ENCODE measurements around the gene ZNF860.

ZNF860 gene

GRCh38 chr3:32017286-32017685, 35.7 kb downstream of the ZNF860 start:
- Histone ChIP-seq H3K4me3 (ENCODE audit: low read depth, low read length) (no peak overlapping the region), H3K9ac (ENCODE audit: low read depth, low read length) (no peak overlapping the region), H3K27me3 (ENCODE audit: control insufficient read depth, insufficient read depth, low read length) (no peaks in the 10 kb centered on the region), H3K36me3 (ENCODE audit: control insufficient read depth, insufficient read depth, low read length) (no peaks in the 10 kb centered on the region), H3K9me3 (ENCODE audit: control insufficient read depth, insufficient read depth, low read length) (no peaks in the 10 kb centered on the region), H3K27ac (ENCODE audit: low read depth, low read length) (no peak overlapping the region), H3K4me1 (ENCODE audit: control insufficient read depth, insufficient read depth, low read length) (peaks cover 3% of the 10 kb centered on the region; the same call in 1 of the 2 replicates)

DNA sequence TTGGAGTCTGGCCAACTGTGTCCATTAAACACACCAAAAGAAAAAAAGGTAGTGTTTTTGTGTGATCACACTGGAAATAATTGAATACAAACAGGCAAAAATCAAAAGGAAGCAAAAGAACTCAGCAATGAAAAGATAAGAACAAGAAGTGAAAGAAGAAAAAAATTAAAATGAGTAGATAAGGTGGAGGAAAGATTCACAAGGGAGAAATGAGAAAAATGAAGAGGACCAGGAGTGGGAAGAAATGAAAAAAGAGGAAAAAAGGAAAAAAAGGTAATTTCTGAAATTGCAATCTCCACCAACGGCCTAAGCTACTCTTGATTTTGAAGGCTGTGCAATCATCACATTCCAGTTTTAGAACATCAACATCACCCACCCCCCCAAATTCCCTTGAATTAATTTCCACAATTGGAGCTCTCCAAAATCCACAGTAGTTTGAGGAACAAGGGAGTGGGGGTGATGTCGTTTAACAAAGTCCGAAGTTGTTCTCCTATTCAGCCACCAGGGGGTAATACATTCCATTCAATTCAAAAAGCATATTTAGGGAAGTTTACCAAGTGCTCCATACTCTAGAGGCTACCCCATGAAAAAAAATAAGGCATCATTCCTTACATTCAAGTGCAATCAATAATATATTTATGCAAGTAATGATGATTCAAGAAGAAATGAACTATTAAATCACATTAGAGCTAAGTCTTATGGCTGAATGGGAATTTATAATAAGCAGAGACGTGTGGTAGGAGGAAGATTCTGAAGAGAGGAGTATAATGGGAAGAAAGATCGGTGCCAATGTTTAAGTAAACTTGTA, 37.4 kb downstream of the ZNF860 start:
- no peak overlapping the region for H3K4me3 ChIP-seq (ENCODE audit: low read depth, low read length)
- no peaks in the 10 kb centered on the region for H3K27me3 ChIP-seq (ENCODE audit: control insufficient read depth, insufficient read depth, low read length)
- H3K9me3 ChIP-seq (ENCODE audit: control insufficient read depth, insufficient read depth, low read length) = no peaks in the 10 kb centered on the region
- no peak overlapping the region for H3K27ac ChIP-seq (ENCODE audit: low read depth, low read length)
- H3K36me3 ChIP-seq (ENCODE audit: control insufficient read depth, insufficient read depth, low read length) = no peaks in the 10 kb centered on the region
- peaks cover 3% of the 10 kb centered on the region; the same call in 1 of the 2 replicates for H3K4me1 ChIP-seq (ENCODE audit: control insufficient read depth, insufficient read depth, low read length)
- H3K9ac ChIP-seq (ENCODE audit: low read depth, low read length) = no peak overlapping the region

GRCh38 chr3:32021155-32021554, 39.6 kb downstream of the ZNF860 start:
- Histone ChIP-seq H3K9me3 (ENCODE audit: control insufficient read depth, insufficient read depth, low read length) (no peaks in the 10 kb centered on the region), H3K9ac (ENCODE audit: low read depth, low read length) (no peak overlapping the region), H3K36me3 (ENCODE audit: control insufficient read depth, insufficient read depth, low read length) (no peaks in the 10 kb centered on the region), H3K27me3 (ENCODE audit: control insufficient read depth, insufficient read depth, low read length) (no peaks in the 10 kb centered on the region), H3K4me3 (ENCODE audit: low read depth, low read length) (no peak overlapping the region), H3K4me1 (ENCODE audit: control insufficient read depth, insufficient read depth, low read length) (peaks cover 3% of the 10 kb centered on the region; the same call in 1 of the 2 replicates), H3K27ac (ENCODE audit: low read depth, low read length) (no peak overlapping the region)

GRCh38 chr3:32021748-32022147, 40.2 kb downstream of the ZNF860 start:
- Histone ChIP-seq H3K4me1 (ENCODE audit: control insufficient read depth, insufficient read depth, low read length) (peaks cover 3% of the 10 kb centered on the region; the same call in 1 of the 2 replicates), H3K27ac (ENCODE audit: low read depth, low read length) (no peak overlapping the region), H3K4me3 (ENCODE audit: low read depth, low read length) (no peak overlapping the region), H3K9me3 (ENCODE audit: control insufficient read depth, insufficient read depth, low read length) (no peaks in the 10 kb centered on the region), H3K27me3 (ENCODE audit: control insufficient read depth, insufficient read depth, low read length) (no peaks in the 10 kb centered on the region), H3K9ac (ENCODE audit: low read depth, low read length) (no peak overlapping the region), H3K36me3 (ENCODE audit: control insufficient read depth, insufficient read depth, low read length) (no peaks in the 10 kb centered on the region)

DNA sequence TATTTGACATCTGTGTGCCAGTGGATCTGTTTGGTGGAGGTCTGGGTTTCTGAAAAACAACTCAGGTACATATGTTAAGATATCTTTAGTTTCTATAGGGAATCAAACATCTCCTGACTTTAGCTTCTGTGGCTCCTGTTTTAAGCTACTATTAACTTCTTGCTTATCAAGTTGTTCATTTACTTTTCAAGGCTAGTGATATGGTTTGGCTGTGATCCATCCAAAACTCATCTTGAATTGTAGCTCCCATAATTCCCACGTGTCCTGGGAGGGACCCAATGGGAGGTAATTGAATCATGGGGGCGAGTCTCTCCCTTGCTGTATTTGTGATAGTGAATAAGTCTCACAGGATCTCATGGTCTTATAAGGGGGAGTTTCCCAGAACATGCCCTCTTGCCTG, 41.4 kb downstream of the ZNF860 start:
- Histone ChIP-seq H3K27me3 (ENCODE audit: control insufficient read depth, insufficient read depth, low read length) (no peaks in the 10 kb centered on the region), H3K36me3 (ENCODE audit: control insufficient read depth, insufficient read depth, low read length) (no peaks in the 10 kb centered on the region), H3K4me1 (ENCODE audit: control insufficient read depth, insufficient read depth, low read length) (peaks cover 3% of the 10 kb centered on the region; the same call in 1 of the 2 replicates), H3K9me3 (ENCODE audit: control insufficient read depth, insufficient read depth, low read length) (no peaks in the 10 kb centered on the region), H3K9ac (ENCODE audit: low read depth, low read length) (no peak overlapping the region), H3K27ac (ENCODE audit: low read depth, low read length) (no peak overlapping the region), H3K4me3 (ENCODE audit: low read depth, low read length) (no peak overlapping the region)

DNA sequence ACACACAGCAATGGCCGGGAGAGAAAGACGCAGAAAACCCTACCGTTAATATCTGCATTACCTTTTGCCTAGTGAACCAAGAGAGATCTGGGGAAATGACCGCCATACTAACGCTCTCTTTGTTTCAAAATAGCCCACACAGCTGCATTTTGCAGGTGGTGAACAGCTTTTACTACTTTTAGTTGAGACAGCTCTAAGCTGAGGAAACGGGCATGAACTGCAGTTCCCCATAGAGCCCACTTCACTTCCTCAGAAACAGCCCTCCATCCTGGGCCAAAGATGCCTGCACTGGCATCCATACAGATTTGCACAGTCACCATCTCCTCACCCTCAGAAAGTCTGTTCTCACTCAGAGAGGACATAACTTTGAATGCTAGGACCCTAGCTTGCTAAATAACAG, 45.0 kb downstream of the ZNF860 start:
- Histone ChIP-seq H3K9ac (ENCODE audit: low read depth, low read length) (no peak overlapping the region), H3K9me3 (ENCODE audit: control insufficient read depth, insufficient read depth, low read length) (no peaks in the 10 kb centered on the region), H3K27ac (ENCODE audit: low read depth, low read length) (no peak overlapping the region), H3K36me3 (ENCODE audit: control insufficient read depth, insufficient read depth, low read length) (no peaks in the 10 kb centered on the region), H3K4me3 (ENCODE audit: low read depth, low read length) (no peak overlapping the region), H3K4me1 (ENCODE audit: control insufficient read depth, insufficient read depth, low read length) (no peaks in the 10 kb centered on the region), H3K27me3 (ENCODE audit: control insufficient read depth, insufficient read depth, low read length) (no peaks in the 10 kb centered on the region)

GRCh38 chr3:32037932-32038267, 56.4 kb downstream of the ZNF860 start:
- Histone ChIP-seq H3K9me3 (ENCODE audit: control insufficient read depth, insufficient read depth, low read length) (peaks cover 7% of the 10 kb centered on the region), H3K9ac (ENCODE audit: low read depth, low read length) (no peak overlapping the region), H3K4me1 (ENCODE audit: control insufficient read depth, insufficient read depth, low read length) (no peaks in the 10 kb centered on the region), H3K27ac (ENCODE audit: low read depth, low read length) (no peak overlapping the region), H3K36me3 (ENCODE audit: control insufficient read depth, insufficient read depth, low read length) (no peaks in the 10 kb centered on the region), H3K4me3 (ENCODE audit: low read depth, low read length) (no peak overlapping the region), H3K27me3 (ENCODE audit: control insufficient read depth, insufficient read depth, low read length) (no peaks in the 10 kb centered on the region)

- H3K4me3 ChIP-seq (ENCODE audit: low read depth, low read length) = no peak overlapping the region
- H3K36me3 ChIP-seq (ENCODE audit: control insufficient read depth, insufficient read depth, low read length) = no peaks in the 10 kb centered on the region
- H3K4me1 ChIP-seq (ENCODE audit: control insufficient read depth, insufficient read depth, low read length) = peaks cover 6% of the 10 kb centered on the region; the same call in 1 of the 2 replicates
Observed at GRCh38 chr3:32041316-32041715, 59.8 kb downstream of the ZNF860 start.

More at GRCh38 chr3:32041316-32041715, 59.8 kb downstream of the ZNF860 start:
- H3K27me3 ChIP-seq (ENCODE audit: control insufficient read depth, insufficient read depth, low read length) = no peaks in the 10 kb centered on the region
- H3K9me3 ChIP-seq (ENCODE audit: control insufficient read depth, insufficient read depth, low read length) = peaks cover 7% of the 10 kb centered on the region
- no peak overlapping the region for H3K27ac ChIP-seq (ENCODE audit: low read depth, low read length)
- H3K9ac ChIP-seq (ENCODE audit: low read depth, low read length) = no peak overlapping the region

Measured in HUES48 (cell line).